Activated naive CD4-positive, alpha-beta T cell treated with anti-CD3 and anti-CD28 coated beads, Interleukin-2, amount 50 U/mL, for 72 hours (primary cell): Measurements from ENCODE around the gene FAM124A. TPM values are rescaled to one million over a fixed set of nuclear protein-coding genes. Genes with fewer than 3 reads are reported as not detected.
A peak's percentile ranks its signal among the peaks of the same experiment; 100 is the strongest.

ENCODE experiments used
- ATAC-seq, 2 donors: fragments of 150-1000 bp; cut with Tn5 transposase; 2 replicates each; pipeline ENCODE4 v1.10.0; 2021; ENCODE audit warnings: mild to moderate bottlenecking in 2 of 2, moderate library complexity in 2 of 2
- DNase-seq, 2 donors: peaks; one replicate each; pipeline ENCODE4 v3.0.0; 2021 to 2022; ENCODE audit warnings: low spot score in 2 of 2
- H3K27ac Mint-ChIP-seq, 2 donors: one replicate each; pipeline ENCODE4 v1.8.0; 2022; ENCODE audit warnings: mild to moderate bottlenecking in 2 of 2, mixed read lengths in 2 of 2
- H3K36me3 Mint-ChIP-seq, 2 donors: one replicate each; pipeline ENCODE4 v1.8.0; 2022; ENCODE audit warnings: mixed read lengths in 2 of 2
- H3K9me3 Mint-ChIP-seq, 2 donors: one replicate each; pipeline ENCODE4 v1.8.0; 2022; ENCODE audit warnings: mixed read lengths in 2 of 2
- total RNA-seq, 2 donors: library from RNA; stranded (reverse); gene quantifications; one replicate each; pipeline ENCODE4 v1.2.3, GENCODE V29; 2022

Gene FAM124A
- total RNA-seq, 2 donors from 2014 or later: 0.09 to 0.35 TPM

GRCh38 chr13:51233117-51233826 is 11.1 kb downstream of the FAM124A start:
- Mint-ChIP-seq H3K27ac (no peak overlapping the region), H3K36me3 (no peaks in the 10 kb centered on the region), H3K9me3 (no peaks in the 10 kb centered on the region)
- ATAC-seq: no peak
- no peak for DNase-seq

GRCh38 chr13:51234676-51235075 is 12.5 kb downstream of the FAM124A start:
- H3K27ac Mint-ChIP-seq: no peak overlapping the region
- no peaks in the 10 kb centered on the region for H3K9me3 Mint-ChIP-seq
- DNase-seq: no peak
- ATAC-seq: no peak
- H3K36me3 Mint-ChIP-seq: no peaks in the 10 kb centered on the region

GRCh38 chr13:51235186-51235585 is 13.0 kb downstream of the FAM124A start:
- Mint-ChIP-seq H3K36me3 (no peaks in the 10 kb centered on the region), H3K9me3 (no peaks in the 10 kb centered on the region), H3K27ac (no peak overlapping the region)
- ATAC-seq (no peak), DNase-seq (no peak)

DNA sequence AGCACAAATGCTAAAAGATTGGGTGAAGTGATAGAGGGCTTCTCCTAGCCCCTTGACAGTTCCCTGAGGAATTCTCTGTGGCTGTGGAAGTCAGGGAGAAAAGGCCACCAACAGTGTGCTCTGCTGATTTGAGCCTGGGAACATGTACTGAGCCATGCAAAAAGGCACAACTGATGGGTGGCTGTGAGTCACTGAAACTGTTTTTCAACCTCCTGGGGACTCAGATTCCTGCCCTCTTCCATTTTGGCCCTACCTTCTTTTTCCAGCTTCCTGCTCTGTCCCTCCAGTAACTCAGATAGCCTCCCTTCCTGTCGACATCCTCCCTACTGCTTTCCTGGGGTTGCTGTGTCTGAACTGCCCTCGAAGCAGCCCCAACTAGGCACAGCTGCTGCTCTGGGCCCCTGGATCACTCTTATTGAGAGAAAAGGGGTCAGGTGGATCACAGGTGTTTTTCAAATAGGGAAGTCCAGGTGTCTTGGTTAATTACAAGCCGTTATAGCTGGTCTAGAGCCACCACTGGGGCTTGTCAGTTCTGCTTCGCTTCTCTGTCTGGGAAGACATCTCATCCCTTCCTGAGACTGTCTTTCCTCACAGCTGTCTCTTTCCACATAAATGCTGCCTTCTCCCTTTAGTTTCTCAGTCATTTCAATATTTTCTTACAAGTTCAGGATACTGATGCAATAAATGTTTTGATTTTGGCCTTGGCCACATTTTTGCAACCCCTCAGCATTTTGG is 13.7 kb downstream of the FAM124A start:
- peak overlapping the region in 1 of 2 donors; percentile 53 for H3K27ac Mint-ChIP-seq

GRCh38 chr13:51236491-51236792 is 14.2 kb downstream of the FAM124A start:
- no peak for ATAC-seq
- DNase-seq: no peak
- Mint-ChIP-seq H3K36me3 (no peaks in the 10 kb centered on the region), H3K27ac (no peak overlapping the region), H3K9me3 (no peaks in the 10 kb centered on the region)

More for the DNA sequence above, 13.7 kb downstream of the FAM124A start:
- Mint-ChIP-seq H3K36me3 (no peaks in the 10 kb centered on the region), H3K9me3 (no peaks in the 10 kb centered on the region)
- ATAC-seq (no peak), DNase-seq (no peak)

DNA sequence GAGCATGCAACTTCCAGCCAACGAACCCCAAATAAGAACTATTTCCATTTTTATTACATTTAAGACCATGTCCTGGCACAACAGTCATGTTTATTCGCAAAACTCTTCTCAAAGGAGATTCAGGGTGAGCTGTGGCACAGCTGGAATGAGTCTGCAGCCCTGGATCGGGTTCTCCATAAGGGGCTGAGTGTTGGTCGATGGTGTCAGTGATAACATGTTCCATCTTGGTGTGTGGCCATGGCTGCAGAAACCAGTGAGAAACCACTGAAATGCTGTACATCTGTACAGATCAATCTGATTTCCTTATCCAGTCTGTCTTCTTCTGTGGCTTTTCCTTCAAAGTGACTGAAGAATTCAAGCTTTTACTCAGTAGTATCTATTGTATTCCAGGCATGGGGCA is 15.2 kb downstream of the FAM124A start:
- no peak for ATAC-seq
- no peak for DNase-seq
- Mint-ChIP-seq H3K9me3 (no peaks in the 10 kb centered on the region), H3K27ac (no peak overlapping the region), H3K36me3 (no peaks in the 10 kb centered on the region)

DNA sequence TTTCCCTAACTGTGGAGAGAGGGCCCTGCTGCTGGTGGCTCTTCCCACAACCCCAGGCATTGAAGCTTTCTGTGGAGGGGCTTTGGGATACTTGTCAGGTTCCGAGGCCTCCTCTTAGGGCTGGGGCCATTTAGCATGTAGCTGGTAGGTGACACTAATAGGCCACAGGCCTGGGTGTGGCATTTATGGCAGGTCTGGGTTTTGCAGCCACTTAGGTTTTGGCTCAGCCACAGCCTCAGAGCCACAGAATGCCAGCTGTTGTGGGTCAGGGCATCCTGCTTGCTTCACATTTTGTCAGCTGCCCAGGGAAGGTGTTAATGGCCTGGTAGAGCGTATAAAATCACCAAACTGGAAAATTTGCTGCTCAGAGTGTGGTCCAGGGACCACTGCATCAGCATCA is 15.7 kb downstream of the FAM124A start:
- no peak for DNase-seq
- no peak for ATAC-seq
- H3K36me3 Mint-ChIP-seq: no peaks in the 10 kb centered on the region
- H3K9me3 Mint-ChIP-seq: no peaks in the 10 kb centered on the region
- H3K27ac Mint-ChIP-seq: no peak overlapping the region

DNA sequence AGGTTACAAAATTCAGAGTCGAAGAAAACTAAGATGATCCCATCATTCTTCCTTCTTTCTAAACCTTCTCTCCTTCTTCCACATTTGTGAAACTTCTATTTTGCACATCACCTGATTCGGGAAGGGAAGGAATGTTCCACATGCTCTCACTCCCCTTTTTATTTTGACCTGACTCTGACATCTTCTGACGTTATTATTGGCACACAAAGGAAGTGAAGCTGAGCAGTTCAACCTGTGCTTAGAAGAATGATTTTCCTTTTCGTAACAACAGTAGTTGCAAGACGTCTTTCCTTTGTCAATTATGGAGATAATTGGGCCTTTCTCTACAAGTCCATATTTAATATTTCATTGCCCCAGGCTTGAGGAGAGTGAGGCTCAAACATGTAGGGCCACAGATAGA is 18.0 kb downstream of the FAM124A start:
- H3K27ac Mint-ChIP-seq: no peak overlapping the region
- H3K9me3 Mint-ChIP-seq: no peaks in the 10 kb centered on the region
- ATAC-seq (no peak), DNase-seq (no peak)
- H3K36me3 Mint-ChIP-seq: no peaks in the 10 kb centered on the region

GRCh38 chr13:51240958-51241357 is 18.8 kb downstream of the FAM124A start:
- Mint-ChIP-seq H3K9me3 (no peaks in the 10 kb centered on the region), H3K36me3 (no peaks in the 10 kb centered on the region), H3K27ac (no peak overlapping the region)
- ATAC-seq (no peak), DNase-seq (no peak)

- H3K36me3 Mint-ChIP-seq: no peaks in the 10 kb centered on the region
- no peaks in the 10 kb centered on the region for H3K9me3 Mint-ChIP-seq
- DNase-seq: no peak
- no peak for ATAC-seq
- H3K27ac Mint-ChIP-seq: no peak overlapping the region
Observed at GRCh38 chr13:51241720-51242119, 19.5 kb downstream of the FAM124A start.

DNA sequence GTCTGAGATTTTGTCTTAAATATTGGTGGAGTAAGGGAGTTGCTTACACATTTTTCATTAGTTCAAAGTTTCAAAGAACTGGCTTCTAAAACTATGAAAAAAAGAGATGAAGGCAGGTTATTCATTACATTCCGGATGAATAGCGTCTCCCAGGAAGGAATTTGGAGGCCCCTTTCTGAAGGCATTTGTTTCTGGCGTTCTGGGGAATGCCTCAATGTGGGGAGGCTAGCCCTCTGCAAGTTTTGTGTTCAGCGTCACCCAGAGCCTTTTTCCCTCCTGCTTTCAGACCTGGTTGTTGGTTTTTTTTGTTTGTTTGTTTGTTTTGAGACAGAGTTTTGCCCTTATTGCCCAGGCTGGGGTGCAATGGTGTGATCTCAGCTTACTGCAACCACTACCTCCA is 21.0 kb downstream of the FAM124A start:
- H3K27ac Mint-ChIP-seq: no peak overlapping the region
- ATAC-seq (no peak), DNase-seq (no peak)
- no peaks in the 10 kb centered on the region for H3K9me3 Mint-ChIP-seq
- no peaks in the 10 kb centered on the region for H3K36me3 Mint-ChIP-seq

- no peak overlapping the region for H3K27ac Mint-ChIP-seq
- no peaks in the 10 kb centered on the region for H3K9me3 Mint-ChIP-seq
- DNase-seq (no peak), ATAC-seq (no peak)
- H3K36me3 Mint-ChIP-seq: no peaks in the 10 kb centered on the region
Observed at GRCh38 chr13:51243832-51244231, 21.6 kb downstream of the FAM124A start.

DNA sequence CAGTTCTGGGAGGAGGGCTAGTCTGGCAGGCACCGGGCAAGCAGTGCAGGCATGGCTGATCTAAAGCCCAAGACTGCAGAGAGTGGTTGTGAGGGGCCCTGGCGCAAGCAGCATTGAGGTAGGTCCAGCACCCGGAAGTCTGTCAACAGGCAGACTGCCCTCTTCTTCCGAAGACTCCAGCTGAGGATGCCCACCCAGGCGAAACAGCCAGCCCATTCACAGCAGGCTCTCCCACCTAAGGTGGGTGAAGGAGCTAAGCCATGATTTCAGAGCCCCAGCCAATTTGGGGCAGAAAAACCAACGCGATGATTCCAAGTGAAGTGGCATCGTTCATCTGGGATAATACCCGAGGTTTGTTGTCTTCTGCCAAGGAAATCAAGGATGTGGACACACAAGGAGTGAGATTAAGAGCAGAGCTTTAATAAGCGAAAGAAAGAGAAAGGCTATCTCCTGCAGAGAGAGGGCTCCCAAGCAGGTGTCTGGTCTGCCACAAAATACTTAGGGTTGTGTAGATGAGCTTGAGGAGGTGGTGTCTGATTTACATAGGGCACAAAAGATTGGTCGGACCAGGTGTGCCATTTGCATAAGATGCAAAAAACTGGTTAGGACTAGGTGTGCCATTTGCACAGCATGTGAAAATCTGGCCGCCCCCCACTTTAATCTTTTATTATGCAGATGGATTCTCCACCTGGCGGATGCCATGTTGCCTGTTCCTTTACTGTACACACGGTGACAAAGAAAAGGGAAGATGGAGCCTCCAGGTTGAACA is 22.6 kb downstream of the FAM124A start:
- ATAC-seq (no peak), DNase-seq (no peak)
- Mint-ChIP-seq H3K36me3 (no peaks in the 10 kb centered on the region), H3K27ac (no peak overlapping the region), H3K9me3 (no peaks in the 10 kb centered on the region)

DNA sequence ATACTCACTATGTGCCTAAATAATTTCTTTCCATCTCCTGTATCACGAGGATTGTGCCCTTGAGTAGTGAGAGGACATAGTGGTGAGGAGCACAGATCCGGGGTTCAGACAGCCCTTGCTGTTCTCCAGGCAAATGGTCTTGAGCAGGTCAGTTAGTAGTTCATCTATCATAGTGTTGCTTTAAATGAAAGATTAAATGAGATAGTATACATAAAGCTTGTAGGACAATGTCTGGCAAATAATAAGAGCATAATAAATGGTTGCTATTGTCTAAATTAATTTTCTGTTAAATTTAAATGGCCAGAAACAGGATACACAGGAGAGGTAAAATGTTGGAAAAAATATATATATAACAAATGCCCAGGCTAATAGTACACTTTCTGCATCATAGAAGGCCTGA is 23.4 kb downstream of the FAM124A start:
- Mint-ChIP-seq H3K36me3 (no peaks in the 10 kb centered on the region), H3K9me3 (no peaks in the 10 kb centered on the region), H3K27ac (no peak overlapping the region)
- DNase-seq (no peak), ATAC-seq (no peak)

- DNase-seq (no peak), ATAC-seq (no peak)
- H3K9me3 Mint-ChIP-seq: no peaks in the 10 kb centered on the region
- no peak overlapping the region for H3K27ac Mint-ChIP-seq
- no peaks in the 10 kb centered on the region for H3K36me3 Mint-ChIP-seq
Observed at GRCh38 chr13:51246025-51246417, 23.8 kb downstream of the FAM124A start.

GRCh38 chr13:51246418-51247277 is 24.4 kb downstream of the FAM124A start:
- DNase-seq (no peak), ATAC-seq (no peak)
- Mint-ChIP-seq H3K9me3 (no peaks in the 10 kb centered on the region), H3K27ac (no peak overlapping the region), H3K36me3 (no peaks in the 10 kb centered on the region)

- DNase-seq (no peak), ATAC-seq (no peak)
- Mint-ChIP-seq H3K36me3 (no peaks in the 10 kb centered on the region), H3K27ac (no peak overlapping the region), H3K9me3 (no peaks in the 10 kb centered on the region)
Observed at GRCh38 chr13:51249255-51249654, 27.1 kb downstream of the FAM124A start.
